ENCODE data around the gene SPATS1.

DNA sequence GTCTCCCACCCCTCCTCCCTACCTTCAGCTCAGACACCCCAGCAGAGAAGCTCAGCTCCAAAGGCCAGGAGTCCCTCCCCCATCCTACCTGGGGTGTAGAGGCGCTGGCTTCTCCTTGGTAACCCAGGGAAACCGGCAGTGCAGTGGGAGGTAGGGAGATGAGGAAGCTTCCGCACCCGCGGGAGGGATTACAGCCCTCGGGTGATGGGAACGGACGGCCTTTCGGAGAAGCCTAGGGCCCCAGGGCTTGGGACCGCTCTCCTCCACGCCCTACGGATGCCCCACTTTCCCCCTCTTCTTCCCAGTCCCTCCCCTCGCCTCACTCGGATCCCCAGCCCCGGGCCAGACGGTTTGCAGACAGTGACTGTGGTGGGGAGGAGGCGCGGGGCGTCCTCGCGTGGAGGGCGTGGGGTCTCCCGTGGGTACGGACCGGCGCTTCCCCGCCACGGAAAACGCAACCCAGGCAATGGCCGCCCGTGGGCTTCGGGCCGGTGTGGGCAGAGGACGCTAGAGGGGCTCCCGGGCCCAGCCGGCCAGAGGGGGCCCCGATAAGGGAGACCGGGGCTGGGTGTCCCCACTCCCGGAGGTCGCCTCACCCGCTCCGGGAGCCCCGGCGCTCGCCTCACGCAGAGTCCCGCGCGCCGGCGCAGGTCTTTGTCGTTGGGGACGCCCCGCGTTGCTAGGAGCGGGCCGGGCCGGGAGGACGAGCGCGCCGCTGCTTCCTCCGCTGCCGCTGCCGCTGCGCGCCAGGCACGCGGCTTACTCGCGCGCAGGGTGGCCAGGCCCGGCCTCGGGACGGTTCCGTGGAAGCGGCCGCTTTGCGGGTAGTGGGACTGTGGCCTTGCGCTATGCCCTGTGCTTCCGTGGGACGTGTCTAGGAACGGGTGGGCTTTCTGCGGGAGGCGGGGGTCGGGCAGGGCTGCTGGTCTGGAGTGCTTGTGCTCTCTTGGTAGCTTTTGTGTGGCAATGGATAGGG lies 45.1 kb upstream of the SPATS1 start:
- no peak for TF ChIP-seq ZNF384 (IDR thresholded peaks at IDR 0.05)
- TF ChIP-seq NFRKB (IDR thresholded peaks at IDR 0.05), result no peak
- TF ChIP-seq SP1 (IDR thresholded peaks at IDR 0.05), result no peak
- no peak for TF ChIP-seq HDGF (IDR thresholded peaks at IDR 0.05; ENCODE audit: borderline replicate concordance)
- no peak for TF ChIP-seq FOXM1 (IDR thresholded peaks at IDR 0.05; ENCODE audit: borderline replicate concordance)
- no peak for TF ChIP-seq TARDBP (IDR thresholded peaks at IDR 0.05)
- TF ChIP-seq, protein P1, sequence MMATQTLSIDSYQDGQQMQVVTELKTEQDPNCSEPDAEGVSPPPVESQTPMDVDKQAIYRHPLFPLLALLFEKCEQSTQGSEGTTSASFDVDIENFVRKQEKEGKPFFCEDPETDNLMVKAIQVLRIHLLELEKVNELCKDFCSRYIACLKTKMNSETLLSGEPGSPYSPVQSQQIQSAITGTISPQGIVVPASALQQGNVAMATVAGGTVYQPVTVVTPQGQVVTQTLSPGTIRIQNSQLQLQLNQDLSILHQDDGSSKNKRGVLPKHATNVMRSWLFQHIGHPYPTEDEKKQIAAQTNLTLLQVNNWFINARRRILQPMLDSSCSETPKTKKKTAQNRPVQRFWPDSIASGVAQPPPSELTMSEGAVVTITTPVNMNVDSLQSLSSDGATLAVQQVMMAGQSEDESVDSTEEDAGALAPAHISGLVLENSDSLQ (IDR thresholded peaks at IDR 0.05), result no peak
- TF ChIP-seq LEF1 (IDR thresholded peaks at IDR 0.05; ENCODE audit: borderline replicate concordance), result no peak
- TF ChIP-seq L3MBTL2 (conservative IDR thresholded peaks at IDR 0.05), result no peak
- no peak for TF ChIP-seq FOXA1 (IDR thresholded peaks at IDR 0.05)
- no peak for TF ChIP-seq SUZ12 (IDR thresholded peaks at IDR 0.05)
